Breast epithelium (tissue), 3 donors: ENCODE measurements around the gene NUBP1.

ENCODE experiments used
- CTCF ChIP-seq, 3 donors: fragments of 450-650 bp; IDR thresholded peaks; one replicate each; pipeline ENCODE4 v1.5.1; 2016 to 2017; ENCODE audit warnings: antibody characterized with exemption in 3 of 3, mild to moderate bottlenecking in 3 of 3, moderate library complexity in 3 of 3
- POLR2A ChIP-seq: fragments of 450-650 bp; IDR thresholded peaks from one replicate; pipeline ENCODE4 v1.6.1; 2016; ENCODE audit warnings: antibody characterized with exemption, mild to moderate bottlenecking, moderate library complexity
- POLR2AphosphoS5 ChIP-seq, 3 donors: sonication (generic); formaldehyde crosslinking; IDR thresholded peaks; one replicate each; pipeline ENCODE4 v1.6.1; 2017; ENCODE audit warnings: antibody characterized with exemption in 3 of 3

- TF ChIP-seq POLR2AphosphoS5 (IDR thresholded peaks at IDR 0.05) (no peak), POLR2A (no peak), CTCF (IDR thresholded peaks at IDR 0.05) (no peak)
Observed at GRCh38 chr16:10750793-10751192, 7.2 kb downstream of the NUBP1 start.
